Erythroblast (primary cell): ENCODE measurements around the gene PLB1.

Source experiments
- GATA1 ChIP-seq: IDR thresholded peaks from 2 replicates; pipeline ENCODE4 v1.6.1; 2011; ENCODE audit warnings: low read depth, mild to moderate bottlenecking, control low read depth, low read length, moderate library complexity
- POLR2A ChIP-seq: IDR thresholded peaks from 2 replicates; pipeline ENCODE4 v1.6.1; 2011; ENCODE audit warnings: mild to moderate bottlenecking, low read length

DNA sequence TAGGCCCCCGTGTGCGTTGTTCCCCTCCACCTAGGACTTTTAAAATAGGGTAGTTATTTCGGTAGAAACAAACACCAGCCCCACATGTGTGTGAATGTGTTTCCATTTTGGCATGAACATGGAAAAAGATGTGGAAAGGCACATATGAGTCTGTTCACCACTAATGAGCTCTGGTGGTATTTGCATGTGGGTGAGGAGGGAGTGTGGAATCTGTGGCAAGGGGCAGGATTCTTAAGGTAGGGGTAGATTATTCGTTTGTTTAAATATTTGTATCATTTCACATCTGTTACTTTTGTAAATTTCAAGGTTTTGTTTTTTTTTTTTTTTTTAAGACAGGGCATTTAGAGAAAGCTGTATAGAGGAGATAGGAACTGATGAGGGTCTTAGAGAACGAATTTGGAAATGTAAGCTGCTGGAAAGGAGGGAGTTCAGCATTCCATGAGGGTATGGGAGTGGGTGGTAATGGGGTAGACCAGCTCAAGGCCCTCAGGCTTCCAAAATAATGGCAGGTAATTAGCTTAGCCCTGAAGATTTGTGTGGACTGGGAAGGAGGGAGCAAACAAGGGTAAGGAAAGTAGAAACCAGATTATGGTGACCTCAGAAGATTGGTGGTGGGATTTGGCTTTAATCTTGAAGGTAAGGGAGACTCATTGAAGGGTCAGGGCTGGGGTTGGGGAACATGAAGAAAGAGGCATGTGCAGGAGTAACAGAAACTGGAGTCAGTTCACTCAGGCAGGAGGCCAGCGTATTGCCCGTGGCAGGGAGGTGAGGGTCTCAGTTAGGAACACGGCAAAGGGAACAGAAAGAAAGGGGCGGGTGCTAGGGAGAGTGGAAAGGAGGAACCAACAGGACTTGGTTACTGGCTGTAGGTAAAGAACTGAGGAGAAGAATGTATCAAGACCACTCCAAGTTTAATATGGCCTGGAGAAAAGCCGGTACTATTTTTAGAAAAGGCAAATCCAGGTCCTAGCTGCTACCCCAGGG is 123.6 kb downstream of the PLB1 start:
- TF ChIP-seq POLR2A (no peak), GATA1 (no peak)
